K562 (cell line): ENCODE measurements around the gene NUCB2. TPM values are rescaled to one million over a fixed set of nuclear protein-coding genes. Genes with fewer than 3 reads are reported as not detected.

ENCODE experiments used
- CAMTA2 ChIP-seq: fragments of 250-450 bp; sonication (Bioruptor Pico); conservative IDR thresholded peaks from 2 replicates; pipeline ENCODE4 v1.5.1; 2022
- CEBPG ChIP-seq, 3 experiments: fragments of 200-800 bp in 1 of 3; sonication (Bioruptor generic) in 1 of 3; sonication (generic) in 1 of 3; formaldehyde crosslinking in 1 of 3; IDR thresholded peaks in 2 of 3; conservative IDR thresholded peaks in 1 of 3; 2 replicates each; pipeline versions ENCODE4 v1.6.1 to v1.8.0; 2016 to 2022; ENCODE audit warnings: missing compliant biosample characterization in 2 of 3, missing genetic modification characterization in 2 of 3, mild to moderate bottlenecking in 1 of 3, missing genetic modification reagents in 1 of 3
- CREB5 ChIP-seq: fragments of 250-450 bp; sonication (Bioruptor Pico); IDR thresholded peaks from 2 replicates; pipeline ENCODE4 v1.5.0; 2020; ENCODE audit warnings: mild to moderate bottlenecking
- ETS1 ChIP-seq: conservative IDR thresholded peaks from 2 replicates; pipeline ENCODE4 v1.6.1; 2011; ENCODE audit warnings: low read depth, mild to moderate bottlenecking, low read length; ENCODE audit not compliant: control insufficient read depth
- FOSL1 ChIP-seq: fragments of 200-800 bp; sonication (Bioruptor generic); conservative IDR thresholded peaks from 2 replicates; pipeline ENCODE4 v1.6.1; 2016; ENCODE audit warnings: missing genetic modification characterization, missing compliant biosample characterization
- HMGN3 ChIP-seq: IDR thresholded peaks from 2 replicates; pipeline ENCODE4 v1.6.1; 2011; ENCODE audit warnings: borderline replicate concordance, low read depth, mild to moderate bottlenecking, mixed read lengths, low read length; ENCODE audit not compliant: insufficient read length; ENCODE audit errors: extremely low read depth
- HNRNPK ChIP-seq: fragments of 200-400 bp; formaldehyde crosslinking; IDR thresholded peaks from one replicate; pipeline ENCODE4 v1.6.1; 2018; ENCODE audit warnings: mild to moderate bottlenecking, low read depth, low read length; ENCODE audit not compliant: poor library complexity, severe bottlenecking
- IRF1 ChIP-seq: sonication (generic); formaldehyde crosslinking; IDR thresholded peaks from 2 replicates; pipeline ENCODE4 v1.8.0; 2022; ENCODE audit warnings: missing genetic modification reagents, mild to moderate bottlenecking, borderline replicate concordance
- NONO ChIP-seq, 2 experiments: fragments of 200-400 bp in 1 of 2; fragments of 450-650 bp in 1 of 2; formaldehyde crosslinking in 1 of 2; IDR thresholded peaks; 2 replicates each; pipeline ENCODE4 v1.6.1; 2017; ENCODE audit warnings: low read depth in 2 of 2, mild to moderate bottlenecking in 2 of 2, moderate library complexity in 2 of 2, low read length in 1 of 2
- OTX1 ChIP-seq: fragments of 450-650 bp; formaldehyde crosslinking; IDR thresholded peaks from 2 replicates; pipeline ENCODE4 v1.4.0; 2022; ENCODE audit warnings: mild to moderate bottlenecking
- PCBP2 ChIP-seq: fragments of 200-400 bp; formaldehyde crosslinking; IDR thresholded peaks from 2 replicates; pipeline ENCODE4 v1.6.1; 2018; ENCODE audit warnings: low read length, low read depth, mild to moderate bottlenecking, moderate library complexity; ENCODE audit not compliant: poor library complexity, severe bottlenecking
- RAD21 ChIP-seq, 2 experiments: fragments of 250-450 bp in 1 of 2; fragments of 450-650 bp in 1 of 2; sonication (Bioruptor Pico) in 1 of 2; formaldehyde crosslinking in 1 of 2; IDR thresholded peaks in 1 of 2; conservative IDR thresholded peaks in 1 of 2; 2 replicates each; pipeline versions ENCODE4 v1.4.0 to v1.8.0; 2020 to 2022; ENCODE audit warnings: mild to moderate bottlenecking in 2 of 2, moderate library complexity in 1 of 2
- RFX5 ChIP-seq: IDR thresholded peaks from 2 replicates; pipeline ENCODE4 v1.6.1; 2011; ENCODE audit warnings: low read depth, mild to moderate bottlenecking, improper control_type of control experiment, low read length
- TBL1XR1 ChIP-seq, 2 experiments: IDR thresholded peaks; 2 replicates each; pipeline ENCODE4 v1.6.1; 2012; ENCODE audit warnings: improper control_type of control experiment in 2 of 2, low read length in 2 of 2, mild to moderate bottlenecking in 1 of 2
- TCF15 ChIP-seq: fragments of 250-450 bp; sonication (Bioruptor Pico); IDR thresholded peaks from 2 replicates; pipeline ENCODE4 v1.8.0; 2022; ENCODE audit warnings: moderate library complexity, mild to moderate bottlenecking, inconsistent platforms
- TRIM28 ChIP-seq: fragments of 450-650 bp; IDR thresholded peaks from 2 replicates; pipeline ENCODE4 v1.6.1; 2017
- TSC22D4 ChIP-seq: fragments of 450-650 bp; IDR thresholded peaks from 2 replicates; pipeline ENCODE4 v1.6.1; 2016; ENCODE audit warnings: missing genetic modification characterization, missing biosample characterization, control low read depth
- ZNF280A ChIP-seq: fragments of 450-650 bp; IDR thresholded peaks from 2 replicates; pipeline ENCODE4 v1.6.1; 2018; ENCODE audit warnings: mild to moderate bottlenecking, low read depth; ENCODE audit not compliant: partially characterized antibody
- ZNF586 ChIP-seq: fragments of 450-650 bp; formaldehyde crosslinking; conservative IDR thresholded peaks from 2 replicates; pipeline ENCODE4 v1.4.0; 2020; ENCODE audit warnings: mild to moderate bottlenecking, moderate library complexity
- ZNF644 ChIP-seq: fragments of 200-800 bp; sonication (Bioruptor generic); IDR thresholded peaks from 2 replicates; pipeline ENCODE4 v1.6.1; 2016; ENCODE audit warnings: low read depth, missing genetic modification characterization, missing compliant biosample characterization
- ZNF780A ChIP-seq: fragments of 250-450 bp; sonication (Bioruptor Pico); IDR thresholded peaks from 2 replicates; pipeline ENCODE4 v1.5.0; 2021; ENCODE audit warnings: mild to moderate bottlenecking
- polyA plus RNA-seq, 8 experiments: library from polyadenylated mRNA; depleted of rRNA in 4 of 8; stranded (reverse) in 5 of 8; unstranded in 3 of 8; fragments of >200 nt; fragmentation: Nextera tagmentation in 2 of 8; fragmentation: Illumina TruSeq in 1 of 8; extraction: Ambion mirVana in 2 of 8; extraction: Trizol in 1 of 8; gene quantifications; 2 replicates each; pipeline versions ENCODE4 v1.2.1 to v1.2.3, GENCODE V29; 2011 to 2014; ENCODE audit warnings: inconsistent platforms in 1 of 8, missing spikeins in 1 of 8
- total RNA-seq, 7 experiments: library from RNA; depleted of rRNA in 6 of 7; stranded (reverse); fragments of >200 nt in 6 of 7; fragmentation: Illumina TruSeq in 2 of 7; extraction: Trizol in 2 of 7; gene quantifications; 2 replicates each; pipeline versions ENCODE4 v1.2.1 to v1.2.3, GENCODE V29; 2011 to 2021; ENCODE audit warnings: low replicate concordance in 1 of 7

The NUCB2 gene
- total and polyA plus RNA-seq, 9 of the 15 experiments (the other 6 are each of a cell fraction or from before 2014, with no cell fraction given) = 54.0 to 108 (median 84.6) TPM

- no peak for TF ChIP-seq ZNF586 (CRISPR knock-in tag)
- TF ChIP-seq TRIM28 = no peak
- no peak for TF ChIP-seq RFX5
- TF ChIP-seq TBL1XR1 (IDR thresholded peaks at IDR 0.05; ENCODE audit: low read length in 2 of 2) = no peak
- TF ChIP-seq NONO (IDR thresholded peaks at IDR 0.05; ENCODE audit: low read depth in 2 of 2, low read length in 1 of 2) = no peak
- no peak for TF ChIP-seq PCBP2
- TF ChIP-seq RAD21 (CRISPR knock-in tag; conservative IDR thresholded peaks at IDR 0.05 in 1 of 2, IDR thresholded peaks at IDR 0.05 in 1 of 2) = peak in 1 of 2 experiments; percentile 9; a peak in 1 of 4 replicates
- TF ChIP-seq ZNF644 (tag) = no peak
- TF ChIP-seq ZNF780A = no peak
- no peak; the same call in none of the 2 replicates for TF ChIP-seq ETS1
- TF ChIP-seq HMGN3 = peak; percentile 74
- TF ChIP-seq TCF15 (CRISPR knock-in tag) = no peak
- no peak for TF ChIP-seq FOSL1 (tag)
- no peak for TF ChIP-seq OTX1 (CRISPR knock-in tag)
- TF ChIP-seq CREB5 (CRISPR knock-in tag) = no peak
- no peak for TF ChIP-seq ZNF280A
- TF ChIP-seq IRF1 (CRISPR knock-in tag) = no peak
- no peak for TF ChIP-seq HNRNPK
- TF ChIP-seq CAMTA2 (CRISPR knock-in tag) = no peak
- TF ChIP-seq TSC22D4 (tag) = no peak
- no peak for TF ChIP-seq CEBPG (CRISPR knock-in tag; IDR thresholded peaks at IDR 0.05)
- TF ChIP-seq CEBPG (tag; conservative IDR thresholded peaks at IDR 0.05 in 1 of 2, IDR thresholded peaks at IDR 0.05 in 1 of 2) = no peak
These were observed at the start of gene NUCB2 (continued) for GRCh38 chr11:17276236-17277023.
